ENCODE measurements around the gene UVRAG.

GRCh38 chr11:76166314-76166713, 351.3 kb downstream of the UVRAG start:
- TF ChIP-seq YY1 (IDR thresholded peaks at IDR 0.05; ENCODE audit: insufficient read depth, insufficient read length), result no peak
- TF ChIP-seq ZNF274 (IDR thresholded peaks at IDR 0.05; ENCODE audit: low read depth, low read length), result no peak
- TF ChIP-seq SUZ12 (IDR thresholded peaks at IDR 0.05; ENCODE audit: extremely low read depth, insufficient read depth, insufficient read length), result no peak
